Neural crest cell (in vitro differentiated cells): ENCODE measurements around the gene ELAVL1. TPM values are rescaled to one million over a fixed set of nuclear protein-coding genes. Genes with fewer than 3 reads are reported as not detected.

Experiments used
- DNase-seq: peaks from one replicate; pipeline ENCODE4 v3.0.0; 2021; ENCODE audit warnings: low read depth, mixed read lengths, low spot score
- H3K27ac Mint-ChIP-seq: one replicate; pipeline ENCODE4 v1.8.0; 2021; ENCODE audit warnings: mild to moderate bottlenecking, mixed read lengths; ENCODE audit not compliant: unreplicated experiment
- H3K27me3 Mint-ChIP-seq: 2 replicates; pipeline ENCODE4 v1.8.0; 2021; ENCODE audit warnings: low read depth, mild to moderate bottlenecking, mixed read lengths
- H3K36me3 Mint-ChIP-seq: 2 replicates; pipeline ENCODE4 v1.8.0; 2021; ENCODE audit warnings: low read depth, mild to moderate bottlenecking, mixed read lengths
- H3K4me1 Mint-ChIP-seq: 2 replicates; pipeline ENCODE4 v1.8.0; 2021; ENCODE audit warnings: mixed read lengths
- H3K4me3 Mint-ChIP-seq: one replicate; pipeline ENCODE4 v1.8.0; 2021; ENCODE audit warnings: mild to moderate bottlenecking, mixed read lengths
- H3K9me3 Mint-ChIP-seq: 2 replicates; pipeline ENCODE4 v1.8.0; 2021; ENCODE audit warnings: mixed read lengths
- total RNA-seq: library from RNA; stranded (reverse); gene quantifications from 2 replicates; pipeline ENCODE4 v1.2.1, GENCODE V29; 2021
- TF ChIP-seq, protein P1 (sequence below): fragments of 200-600 bp; sonication (generic); conservative IDR thresholded peaks from 2 replicates; pipeline ENCODE4 v1.5.0; 2021; ENCODE audit warnings: antibody characterized with exemption, mild to moderate bottlenecking

Gene ELAVL1
- total RNA-seq, 1 donor from 2014 or later: 209 TPM

- no peak overlapping the region for H3K27ac Mint-ChIP-seq
- no peak overlapping the region for H3K4me3 Mint-ChIP-seq
- no peaks in the 10 kb centered on the region for H3K9me3 Mint-ChIP-seq
- H3K4me1 Mint-ChIP-seq: peaks cover 4% of the 10 kb centered on the region
- DNase-seq: no peak
- no peaks in the 10 kb centered on the region for H3K27me3 Mint-ChIP-seq
- TF ChIP-seq, protein P1, sequence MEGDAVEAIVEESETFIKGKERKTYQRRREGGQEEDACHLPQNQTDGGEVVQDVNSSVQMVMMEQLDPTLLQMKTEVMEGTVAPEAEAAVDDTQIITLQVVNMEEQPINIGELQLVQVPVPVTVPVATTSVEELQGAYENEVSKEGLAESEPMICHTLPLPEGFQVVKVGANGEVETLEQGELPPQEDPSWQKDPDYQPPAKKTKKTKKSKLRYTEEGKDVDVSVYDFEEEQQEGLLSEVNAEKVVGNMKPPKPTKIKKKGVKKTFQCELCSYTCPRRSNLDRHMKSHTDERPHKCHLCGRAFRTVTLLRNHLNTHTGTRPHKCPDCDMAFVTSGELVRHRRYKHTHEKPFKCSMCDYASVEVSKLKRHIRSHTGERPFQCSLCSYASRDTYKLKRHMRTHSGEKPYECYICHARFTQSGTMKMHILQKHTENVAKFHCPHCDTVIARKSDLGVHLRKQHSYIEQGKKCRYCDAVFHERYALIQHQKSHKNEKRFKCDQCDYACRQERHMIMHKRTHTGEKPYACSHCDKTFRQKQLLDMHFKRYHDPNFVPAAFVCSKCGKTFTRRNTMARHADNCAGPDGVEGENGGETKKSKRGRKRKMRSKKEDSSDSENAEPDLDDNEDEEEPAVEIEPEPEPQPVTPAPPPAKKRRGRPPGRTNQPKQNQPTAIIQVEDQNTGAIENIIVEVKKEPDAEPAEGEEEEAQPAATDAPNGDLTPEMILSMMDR: no peak
- H3K36me3 Mint-ChIP-seq: peaks cover 13% of the 10 kb centered on the region
These were observed 33.6 kb downstream of the ELAVL1 start for GRCh38 chr19:7971553-7972520.

- no peak overlapping the region for H3K4me3 Mint-ChIP-seq
- TF ChIP-seq, protein P1: peak; percentile 77
- DNase-seq: peak; percentile 65
- H3K27me3 Mint-ChIP-seq: no peaks in the 10 kb centered on the region
- H3K9me3 Mint-ChIP-seq: no peaks in the 10 kb centered on the region
- peaks cover 16% of the 10 kb centered on the region for H3K36me3 Mint-ChIP-seq
- no peak overlapping the region for H3K27ac Mint-ChIP-seq
- H3K4me1 Mint-ChIP-seq: peaks cover 4% of the 10 kb centered on the region
These were observed 34.6 kb downstream of the ELAVL1 start for GRCh38 chr19:7970716-7971448.

DNA sequence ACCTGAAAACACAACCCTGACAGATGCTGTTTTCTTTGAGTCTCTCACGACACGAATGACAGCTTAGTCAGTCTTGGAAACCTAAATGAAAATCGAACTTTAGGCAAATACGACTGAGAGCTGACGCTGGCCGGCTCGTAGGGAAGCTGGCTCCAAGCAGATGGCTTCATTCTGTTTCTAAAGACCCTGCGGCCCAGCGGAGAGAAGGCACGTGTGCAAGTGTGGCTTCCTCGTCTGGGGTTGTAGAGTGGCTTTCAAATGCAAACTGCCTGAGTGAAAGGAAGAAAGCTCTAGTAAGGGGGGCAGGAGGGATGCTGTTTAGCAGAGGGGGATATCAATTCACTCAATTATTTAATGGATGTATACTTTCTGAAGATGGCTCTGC lies 35.9 kb downstream of the ELAVL1 start:
- H3K9me3 Mint-ChIP-seq: no peaks in the 10 kb centered on the region
- DNase-seq: no peak
- H3K27me3 Mint-ChIP-seq: no peaks in the 10 kb centered on the region
- H3K4me3 Mint-ChIP-seq: no peak overlapping the region
- no peak overlapping the region for H3K27ac Mint-ChIP-seq
- peaks cover 16% of the 10 kb centered on the region for H3K36me3 Mint-ChIP-seq
- TF ChIP-seq, protein P1: no peak
- H3K4me1 Mint-ChIP-seq: peaks cover 4% of the 10 kb centered on the region

GRCh38 chr19:7968796-7969554 lies 36.5 kb downstream of the ELAVL1 start:
- Mint-ChIP-seq H3K27me3 (no peaks in the 10 kb centered on the region), H3K4me3 (no peak overlapping the region), H3K4me1 (peaks cover 4% of the 10 kb centered on the region), H3K27ac (peak overlapping the region; percentile 43), H3K36me3 (peaks cover 15% of the 10 kb centered on the region), H3K9me3 (no peaks in the 10 kb centered on the region)
- DNase-seq: no peak
- TF ChIP-seq, protein P1: no peak
